HepG2 (cell line): ENCODE results near the gene WDR82. TPM values are rescaled to one million over a fixed set of nuclear protein-coding genes. Genes with fewer than 3 reads are reported as not detected.

Experiments
- ATAC-seq: fragments of 200-7000 bp; cut with Tn5 transposase; 3 replicates; pipeline ENCODE4 v1.9.1; 2020; ENCODE audit warnings: mild to moderate bottlenecking, moderate library complexity
- BruUV-seq: library from RNA; stranded (reverse); fragments of 400-500 nt; replicated peaks from 2 replicates; lab custom pipeline; 2021; lab: Mats Ljungman, UMichigan
- CTCF ChIA-PET: fragments of 300-600 bp; formaldehyde crosslinking; extraction: SDS; loops from one replicate; lab custom pipeline; 2021; ENCODE audit warnings: low total read pairs, inconsistent platforms, low intra/inter-chr PET ratio; lab: Yijun Ruan, JAX
- POLR2A ChIA-PET: fragments of 350-600 bp; sonication (Branson Sonifier 250); formaldehyde crosslinking; loops from one replicate; lab custom pipeline; 2020; ENCODE audit warnings: antibody characterized with exemption, inconsistent platforms; lab: Yijun Ruan, JAX
- DNase-seq: peaks from one replicate; pipeline ENCODE4 v3.0.0-alpha.2; 2015; ENCODE audit warnings: low spot score
- FAIRE-seq: peaks from 3 replicates; lab custom pipeline; 2011; peaks lifted over from hg19 to GRCh38; lab: Jason Lieb, UNC
- H2AFZ ChIP-seq: one replicate; pipeline ENCODE4 v1.6.1; 2011; ENCODE audit warnings: low read length, inconsistent platforms
- H3K27ac ChIP-seq: fragments of 300-600 bp; 3 replicates; pipeline ENCODE4 v1.8.0; 2011; ENCODE audit warnings: mixed run types, mild to moderate bottlenecking, mixed read lengths, low read length, inconsistent platforms; ENCODE audit not compliant: insufficient read depth; ENCODE audit errors: extremely low read length
- H3K27me3 ChIP-seq, 2 experiments: fragments of 200-600 bp in 1 of 2; 2 replicates in 1 of 2; 3 replicates in 1 of 2; pipeline versions ENCODE4 v1.6.0 to v1.8.0; 2011; ENCODE audit warnings: low read length in 2 of 2, mild to moderate bottlenecking in 2 of 2, moderate library complexity in 2 of 2, inconsistent platforms in 1 of 2; ENCODE audit not compliant: insufficient read depth in 2 of 2, control insufficient read depth in 1 of 2
- H3K36me3 ChIP-seq, 2 experiments: fragments of 200-600 bp in 1 of 2; replicated peaks in 1 of 2; 2 replicates in 1 of 2; 3 replicates in 1 of 2; pipeline versions ENCODE4 v1.5.1 to v1.8.0; 2011; ENCODE audit warnings: low read length in 2 of 2, inconsistent platforms in 1 of 2; ENCODE audit not compliant: insufficient read depth in 2 of 2, control insufficient read depth in 1 of 2
- H3K4me1 ChIP-seq: 2 replicates; pipeline ENCODE4 v1.5.1; 2012; ENCODE audit warnings: low read length, inconsistent platforms; ENCODE audit not compliant: insufficient read depth
- H3K4me2 ChIP-seq: 2 replicates; pipeline ENCODE4 v1.6.0; 2011; ENCODE audit warnings: low read depth, low read length, inconsistent platforms
- H3K4me3 ChIP-seq, 3 experiments: fragments of 200-600 bp in 1 of 3; sonication (generic), shearing (Covaris generic) in 1 of 3; replicated peaks in 1 of 3; 2 replicates each; pipeline ENCODE4 v1.5.1; 2011 to 2016; ENCODE audit warnings: low read length in 3 of 3, inconsistent platforms in 2 of 3, low read depth in 2 of 3, mild to moderate bottlenecking in 2 of 3, control low read depth in 1 of 3, mixed read lengths in 1 of 3; ENCODE audit not compliant: insufficient read depth in 1 of 3
- H3K79me2 ChIP-seq: one replicate; pipeline ENCODE4 v1.6.1; 2011; ENCODE audit warnings: low read length, inconsistent platforms; ENCODE audit not compliant: insufficient read depth
- H3K9ac ChIP-seq: 2 replicates; pipeline ENCODE4 v1.6.0; 2011; ENCODE audit warnings: mild to moderate bottlenecking, low read depth, low read length, inconsistent platforms; ENCODE audit not compliant: insufficient read depth
- H3K9me3 ChIP-seq: 2 replicates; pipeline ENCODE4 v1.5.1; 2012; ENCODE audit warnings: mild to moderate bottlenecking, low read length
- H4K20me1 ChIP-seq: 2 replicates; pipeline ENCODE4 v1.6.0; 2011; ENCODE audit warnings: inconsistent platforms, mild to moderate bottlenecking, low read length, moderate library complexity; ENCODE audit not compliant: insufficient read depth
- ZBTB38 ChIP-seq: sonication (generic); formaldehyde crosslinking; IDR thresholded peaks from 2 replicates; pipeline ENCODE4 v1.5.1; 2020; ENCODE audit warnings: mild to moderate bottlenecking, missing genetic modification reagents
- WGBS: methylation state at CpG from one replicate; pipeline ENCODE4 v1.1.6; 2017; ENCODE audit warnings: low lambda C conversion rate; 5-methylcytosine and 5-hydroxymethylcytosine counted together
- in situ Hi-C: cut with HindIII; loops from 2 replicates; pipeline ENCODE4 v1.10.0; 2017; ENCODE audit warnings: low pct_unique_long_range_greater_than_20kb; ENCODE audit not compliant: extremely low pct_ligation_motif_present
- intact Hi-C: fragments of 100-400 bp; cut with micrococcal nuclease; formaldehyde crosslinking; loops from one replicate; pipeline ENCODE4 v1.10.0; 2022; ENCODE audit not compliant: unreplicated experiment
- polyA plus RNA-seq, 8 experiments: library from polyadenylated mRNA; depleted of rRNA in 3 of 8; stranded (reverse) in 7 of 8; unstranded in 1 of 8; fragments of >200 nt; fragmentation: Illumina TruSeq in 4 of 8; extraction: Trizol in 4 of 8; gene quantifications; 2 replicates each; pipeline versions ENCODE4 v1.2.1 to v1.2.3, GENCODE V29; 2011 to 2016; ENCODE audit warnings: low read depth in 4 of 8, missing spikeins in 1 of 8, mixed read lengths in 1 of 8; ENCODE audit not compliant: insufficient read depth in 1 of 8
- total RNA-seq, 5 experiments: library from RNA; depleted of rRNA; stranded (reverse); fragments of >200 nt; fragmentation: Illumina TruSeq; extraction: Trizol; gene quantifications; 2 replicates each; pipeline ENCODE4 v1.2.3, GENCODE V29; 2016; ENCODE audit warnings: low read depth in 1 of 5
- TF ChIP-seq, protein P1 (sequence below): sonication (generic); formaldehyde crosslinking; IDR thresholded peaks from 2 replicates; pipeline ENCODE4 v1.5.1; 2020; ENCODE audit warnings: mild to moderate bottlenecking, missing genetic modification reagents, moderate library complexity

The WDR82 gene
- total and polyA plus RNA-seq, 2 of the 13 experiments (the other 11 are each of a cell fraction or from before 2014, with no cell fraction given) = 39.1 to 59.5 TPM

DNA sequence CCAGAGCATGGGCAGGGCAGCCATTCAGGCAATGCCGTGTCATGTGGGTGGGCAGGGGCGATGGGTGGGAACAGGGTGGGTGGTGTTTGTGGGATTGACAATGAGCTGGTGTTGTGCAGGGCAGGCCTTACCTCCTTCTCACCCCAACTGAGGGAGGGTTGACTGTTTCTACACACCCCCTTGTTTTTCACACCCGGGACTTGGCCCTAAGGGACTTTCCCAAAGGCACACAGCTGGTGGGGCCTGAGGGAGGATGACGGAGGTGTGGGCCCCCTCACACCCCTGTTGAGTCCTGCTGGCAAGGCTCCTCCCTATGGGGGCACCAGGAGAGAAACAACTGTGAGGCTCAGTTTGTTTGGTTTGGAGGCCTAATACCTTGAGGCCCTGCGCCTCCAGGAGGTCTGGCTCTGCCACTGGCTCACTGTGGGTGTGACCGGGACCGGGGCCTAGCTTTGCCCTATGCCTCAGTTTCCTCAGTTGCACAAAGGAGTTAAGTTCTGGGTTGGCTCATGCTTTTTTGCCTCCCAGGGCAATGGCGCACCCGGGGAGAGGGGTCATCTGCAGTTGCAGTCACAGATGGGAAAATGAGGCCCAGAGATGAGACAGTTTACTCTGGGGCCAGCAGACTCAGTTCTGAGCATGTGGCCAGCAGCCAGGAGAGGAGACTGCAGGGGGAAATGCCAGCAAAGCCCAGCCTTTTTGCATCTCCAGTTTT lies 32.6 kb upstream of the WDR82 start:
- DNase-seq = no peak
- peaks cover 55% of the 10 kb centered on the region for H3K4me1 ChIP-seq
- no peaks in the 10 kb centered on the region for H3K36me3 ChIP-seq
- ChIA-PET CTCF (no interaction called here), POLR2A (no interaction called here)
- peaks cover 3% of the 10 kb centered on the region; the same call in 1 of the 2 replicates for H4K20me1 ChIP-seq
- no peak overlapping the region for H3K27ac ChIP-seq
- 98% methylated on average over 4 of the region's 9 CpGs for WGBS
- no peaks in the 10 kb centered on the region for H3K79me2 ChIP-seq
- no peak overlapping the region for H3K9ac ChIP-seq
- no peak overlapping the region for H3K4me3 ChIP-seq
- no peak for TF ChIP-seq ZBTB38 (CRISPR knock-in tag)
- TF ChIP-seq, protein P1, sequence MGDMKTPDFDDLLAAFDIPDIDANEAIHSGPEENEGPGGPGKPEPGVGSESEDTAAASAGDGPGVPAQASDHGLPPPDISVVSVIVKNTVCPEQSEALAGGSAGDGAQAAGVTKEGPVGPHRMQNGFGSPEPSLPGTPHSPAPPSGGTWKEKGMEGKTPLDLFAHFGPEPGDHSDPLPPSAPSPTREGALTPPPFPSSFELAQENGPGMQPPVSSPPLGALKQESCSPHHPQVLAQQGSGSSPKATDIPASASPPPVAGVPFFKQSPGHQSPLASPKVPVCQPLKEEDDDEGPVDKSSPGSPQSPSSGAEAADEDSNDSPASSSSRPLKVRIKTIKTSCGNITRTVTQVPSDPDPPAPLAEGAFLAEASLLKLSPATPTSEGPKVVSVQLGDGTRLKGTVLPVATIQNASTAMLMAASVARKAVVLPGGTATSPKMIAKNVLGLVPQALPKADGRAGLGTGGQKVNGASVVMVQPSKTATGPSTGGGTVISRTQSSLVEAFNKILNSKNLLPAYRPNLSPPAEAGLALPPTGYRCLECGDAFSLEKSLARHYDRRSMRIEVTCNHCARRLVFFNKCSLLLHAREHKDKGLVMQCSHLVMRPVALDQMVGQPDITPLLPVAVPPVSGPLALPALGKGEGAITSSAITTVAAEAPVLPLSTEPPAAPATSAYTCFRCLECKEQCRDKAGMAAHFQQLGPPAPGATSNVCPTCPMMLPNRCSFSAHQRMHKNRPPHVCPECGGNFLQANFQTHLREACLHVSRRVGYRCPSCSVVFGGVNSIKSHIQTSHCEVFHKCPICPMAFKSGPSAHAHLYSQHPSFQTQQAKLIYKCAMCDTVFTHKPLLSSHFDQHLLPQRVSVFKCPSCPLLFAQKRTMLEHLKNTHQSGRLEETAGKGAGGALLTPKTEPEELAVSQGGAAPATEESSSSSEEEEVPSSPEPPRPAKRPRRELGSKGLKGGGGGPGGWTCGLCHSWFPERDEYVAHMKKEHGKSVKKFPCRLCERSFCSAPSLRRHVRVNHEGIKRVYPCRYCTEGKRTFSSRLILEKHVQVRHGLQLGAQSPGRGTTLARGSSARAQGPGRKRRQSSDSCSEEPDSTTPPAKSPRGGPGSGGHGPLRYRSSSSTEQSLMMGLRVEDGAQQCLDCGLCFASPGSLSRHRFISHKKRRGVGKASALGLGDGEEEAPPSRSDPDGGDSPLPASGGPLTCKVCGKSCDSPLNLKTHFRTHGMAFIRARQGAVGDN (CRISPR knock-in tag) = peak; percentile 9; the same call in 1 of the 2 replicates
- BruUV-seq = no TSS peak
- H3K9me3 ChIP-seq = no peaks in the 10 kb centered on the region
- no peak for FAIRE-seq
- H2AFZ ChIP-seq = no peak overlapping the region
- no peak overlapping the region for H3K4me2 ChIP-seq
- no peak for ATAC-seq
- H3K27me3 ChIP-seq = no peaks in the 10 kb centered on the region; a peak in 1 of 5 replicates
- intact Hi-C loops = no loop called here
- in situ Hi-C loops = no loop called here
